Measurements from ENCODE around the gene NOP14. TPM values are rescaled to one million over a fixed set of nuclear protein-coding genes. Genes with fewer than 3 reads are reported as not detected.

The NOP14 gene
- total and polyA plus RNA-seq, 3 donors from 2014 or later, result 15.0 to 25.4 (median 17.4) TPM

GRCh38 chr4:2930135-2930757, 33.0 kb downstream of the NOP14 start:
- Histone ChIP-seq H3K36me3 (ENCODE audit: low read depth, missing control alignments) (no peaks in the 10 kb centered on the region), H3K27ac (no peak overlapping the region), H3K4me3 (no peak overlapping the region), H3K27me3 (no peaks in the 10 kb centered on the region), H3K4me1 (peaks cover 7% of the 10 kb centered on the region), H3K9me3 (no peaks in the 10 kb centered on the region)
- WGBS, 2 donors, result 83 to 88% methylated on average over 10 to 12 of the region's 12 CpGs
- intact Hi-C loops (cut with DNase I; ENCODE audit: low total_unique reads), result loop anchor here (10.0 kb wide), 1 partner anchor 165 kb away; no protein-coding TSS in a partner anchor
- no peak for DNase-seq
- no peak for TF ChIP-seq POLR2A (IDR thresholded peaks at IDR 0.05)
- no peak for TF ChIP-seq CTCF (IDR thresholded peaks at IDR 0.05)

GRCh38 chr4:2929469-2929868, 33.7 kb downstream of the NOP14 start:
- Histone ChIP-seq H3K36me3 (ENCODE audit: low read depth, missing control alignments) (no peaks in the 10 kb centered on the region), H3K27me3 (no peaks in the 10 kb centered on the region), H3K4me1 (peaks cover 7% of the 10 kb centered on the region), H3K9me3 (no peaks in the 10 kb centered on the region), H3K4me3 (no peak overlapping the region), H3K27ac (no peak overlapping the region)
- DNase-seq, result no peak
- intact Hi-C loops (cut with DNase I; ENCODE audit: low total_unique reads), result no loop called here
- WGBS, 2 donors, result 90 to 92% methylated on average over 11 to 16 of the region's 16 CpGs
- no peak for TF ChIP-seq POLR2A (IDR thresholded peaks at IDR 0.05)
- TF ChIP-seq CTCF (IDR thresholded peaks at IDR 0.05), result no peak

- 83 to 88% methylated on average over 20 to 32 of the region's 32 CpGs for WGBS, 2 donors
- Histone ChIP-seq H3K4me1 (peaks cover 2% of the 10 kb centered on the region), H3K4me3 (no peak overlapping the region), H3K36me3 (ENCODE audit: low read depth, missing control alignments) (no peaks in the 10 kb centered on the region), H3K27me3 (no peaks in the 10 kb centered on the region), H3K9me3 (no peaks in the 10 kb centered on the region), H3K27ac (no peak overlapping the region)
- intact Hi-C loops (cut with DNase I; ENCODE audit: low total_unique reads), result no loop called here
- DNase-seq, result no peak
- no peak for TF ChIP-seq POLR2A (IDR thresholded peaks at IDR 0.05)
- no peak for TF ChIP-seq CTCF (IDR thresholded peaks at IDR 0.05)
Observed at GRCh38 chr4:2928242-2929176, 34.7 kb downstream of the NOP14 start.

- Histone ChIP-seq H3K27me3 (no peaks in the 10 kb centered on the region), H3K4me3 (no peak overlapping the region), H3K27ac (no peak overlapping the region), H3K4me1 (no peaks in the 10 kb centered on the region), H3K9me3 (no peaks in the 10 kb centered on the region), H3K36me3 (ENCODE audit: low read depth, missing control alignments) (no peaks in the 10 kb centered on the region)
- intact Hi-C loops (cut with DNase I; ENCODE audit: low total_unique reads), result no loop called here
- no peak for DNase-seq
- WGBS, 2 donors, result 91 to 95% methylated on average over 12 of the region's 12 CpGs
- TF ChIP-seq CTCF (IDR thresholded peaks at IDR 0.05), result no peak
- no peak for TF ChIP-seq POLR2A (IDR thresholded peaks at IDR 0.05)
Observed at GRCh38 chr4:2927696-2928075, 35.5 kb downstream of the NOP14 start.

Measured in testis (tissue), 3 donors.